ENCODE measurements around the gene NES.

Gene NES

DNA sequence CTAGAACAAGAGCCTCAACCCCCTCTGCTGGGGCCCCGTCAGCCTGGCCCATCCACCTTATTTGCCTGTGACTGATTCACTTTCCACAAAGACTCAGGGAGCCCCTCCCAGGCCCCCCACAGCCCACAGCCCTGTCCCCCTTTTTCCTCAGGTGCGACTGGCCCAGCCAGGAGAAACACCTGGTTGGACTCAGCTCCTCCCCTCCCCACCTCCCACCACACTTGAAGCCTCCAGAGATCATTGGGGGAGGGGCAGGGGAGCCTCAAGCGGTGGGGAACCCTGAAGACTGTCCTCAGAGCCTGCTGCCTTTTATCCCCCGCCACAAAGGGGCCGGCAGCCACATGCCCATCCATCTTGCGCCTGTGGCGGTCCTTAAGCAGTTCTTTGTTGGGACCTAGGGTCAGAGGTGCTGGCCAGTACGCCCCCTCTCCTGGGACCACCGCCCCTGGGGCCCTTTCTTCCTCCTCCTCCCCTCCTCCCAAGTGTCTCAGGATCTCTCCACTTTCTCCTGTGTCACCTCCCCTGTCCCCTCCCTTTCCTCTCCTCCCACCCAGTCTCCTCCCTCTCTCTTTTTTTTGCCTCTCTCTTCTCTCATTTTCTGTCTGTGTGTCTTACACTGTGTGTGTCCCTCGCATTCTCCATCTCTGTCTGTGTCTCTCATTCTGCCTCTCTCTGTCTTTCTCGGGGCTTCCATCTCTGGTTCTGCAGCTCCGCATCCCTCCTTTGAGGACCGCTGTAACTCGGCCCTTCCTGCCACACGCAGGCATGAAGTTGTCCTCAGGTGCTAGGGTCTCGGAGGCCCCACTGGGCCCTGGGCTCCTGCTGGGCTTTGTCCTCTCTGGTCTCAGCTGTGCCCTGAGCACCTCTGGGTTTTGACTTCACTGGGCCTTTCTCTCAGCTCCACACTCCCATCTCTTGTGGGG is 16.0 kb upstream of the NES start:
- TF ChIP-seq YY1 (IDR thresholded peaks at IDR 0.05; ENCODE audit: low read depth) (no peak), EP300 (IDR thresholded peaks at IDR 0.05; ENCODE audit: borderline replicate concordance) (0 out of 2 replicates have a peak, but pooled peaks have one; percentile 24), EGR1 (IDR thresholded peaks at IDR 0.05) (no peak), ZBTB7A (IDR thresholded peaks at IDR 0.05; ENCODE audit: low read depth) (0 out of 2 replicates have a peak, but pooled peaks have one; percentile 61)

- TF ChIP-seq TCF12 (IDR thresholded peaks at IDR 0.05; ENCODE audit: low read depth) (no peak), FOXM1 (IDR thresholded peaks at IDR 0.05; ENCODE audit: borderline replicate concordance, low read depth) (no peak), YY1 (IDR thresholded peaks at IDR 0.05; ENCODE audit: low read depth) (no peak), TEAD4 (IDR thresholded peaks at IDR 0.05) (no peak), REST (IDR thresholded peaks at IDR 0.05; ENCODE audit: low read depth) (no peak), CREB1 (IDR thresholded peaks at IDR 0.05; ENCODE audit: low read depth) (no peak), RAD21 (IDR thresholded peaks at IDR 0.05; ENCODE audit: low read depth) (no peak), EP300 (IDR thresholded peaks at IDR 0.05; ENCODE audit: borderline replicate concordance) (no peak), NFIC (IDR thresholded peaks at IDR 0.05) (no peak), EGR1 (IDR thresholded peaks at IDR 0.05) (no peak), ZBTB7A (IDR thresholded peaks at IDR 0.05; ENCODE audit: low read depth) (no peak), TAF1 (IDR thresholded peaks at IDR 0.05; ENCODE audit: low read depth) (no peak), USF1 (IDR thresholded peaks at IDR 0.05) (no peak), CEBPB (IDR thresholded peaks at IDR 0.05) (no peak), MAX (IDR thresholded peaks at IDR 0.05) (no peak)
Measured at GRCh38 chr1:156692441-156692924, 15.3 kb upstream of the NES start.

DNA sequence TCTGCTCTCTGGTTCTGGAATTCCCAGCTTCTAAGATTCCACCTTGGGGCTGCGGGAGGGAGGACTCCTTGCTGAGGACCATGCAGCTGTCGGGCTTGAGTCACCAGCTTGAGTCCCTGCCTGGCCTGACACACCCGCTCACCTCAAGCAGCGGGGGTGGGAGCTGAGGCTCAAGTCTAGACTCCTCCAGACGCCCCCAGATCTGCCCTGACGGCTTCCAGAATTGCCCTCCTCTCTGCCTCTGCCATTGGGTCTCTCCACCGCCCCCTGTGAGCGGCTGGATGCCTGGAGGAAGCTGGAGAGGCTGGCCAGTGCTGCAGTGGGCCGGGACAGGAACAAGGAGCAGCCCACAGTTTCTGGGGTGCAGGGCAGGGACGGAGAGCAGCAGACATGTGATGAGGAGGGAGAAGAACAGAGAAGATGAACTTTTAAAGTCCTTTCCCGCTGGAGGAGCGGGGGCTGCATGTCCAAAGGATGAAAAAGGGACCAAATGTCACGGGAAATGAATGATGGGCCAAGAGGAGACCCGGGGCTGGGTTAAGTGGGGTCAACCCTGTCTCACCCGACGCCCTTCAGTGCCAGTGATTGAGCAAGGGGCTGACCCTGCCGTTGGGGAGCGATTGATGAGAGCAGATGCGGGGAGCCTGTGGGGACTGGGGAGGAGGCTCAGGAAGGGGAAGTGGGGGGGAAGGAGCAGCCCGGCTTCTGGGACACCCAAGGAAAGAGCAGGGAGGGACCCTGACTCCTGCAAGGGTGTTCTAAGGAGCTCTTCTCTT is 14.6 kb upstream of the NES start:
- TF ChIP-seq EGR1 (IDR thresholded peaks at IDR 0.05) (no peak), USF1 (IDR thresholded peaks at IDR 0.05) (no peak), CEBPB (IDR thresholded peaks at IDR 0.05) (no peak), MAX (IDR thresholded peaks at IDR 0.05) (no peak)

- TF ChIP-seq TEAD4 (IDR thresholded peaks at IDR 0.05) (no peak), CEBPB (IDR thresholded peaks at IDR 0.05) (no peak), ZBTB7A (IDR thresholded peaks at IDR 0.05; ENCODE audit: low read depth) (no peak), EGR1 (IDR thresholded peaks at IDR 0.05) (no peak), NFIC (IDR thresholded peaks at IDR 0.05) (no peak), RAD21 (IDR thresholded peaks at IDR 0.05; ENCODE audit: low read depth) (no peak)
Measured at GRCh38 chr1:156691191-156691590, 14.0 kb upstream of the NES start.

DNA sequence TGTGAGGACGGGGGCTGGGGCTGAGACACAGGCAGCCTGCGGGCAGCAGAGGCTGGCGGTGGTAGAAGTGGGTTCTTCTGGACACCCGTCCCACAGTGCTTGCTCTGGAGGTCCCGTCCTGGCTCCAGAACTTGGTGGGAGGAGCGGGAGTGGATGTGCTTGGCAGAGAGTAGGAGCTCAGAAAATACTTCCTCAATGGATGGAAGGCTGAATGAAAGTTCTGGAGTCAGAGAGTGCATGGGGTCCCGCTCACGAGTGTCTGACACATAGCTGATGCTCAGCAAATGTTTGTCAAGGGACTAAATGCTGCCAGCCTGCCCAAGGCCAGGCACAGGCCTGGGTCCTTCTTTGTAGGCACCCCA is 13.4 kb upstream of the NES start:
- TF ChIP-seq ZBTB7A (IDR thresholded peaks at IDR 0.05; ENCODE audit: low read depth) (no peak), CREB1 (IDR thresholded peaks at IDR 0.05; ENCODE audit: low read depth) (no peak), EP300 (IDR thresholded peaks at IDR 0.05; ENCODE audit: borderline replicate concordance) (no peak), RAD21 (IDR thresholded peaks at IDR 0.05; ENCODE audit: low read depth) (no peak), USF1 (IDR thresholded peaks at IDR 0.05) (no peak), TEAD4 (IDR thresholded peaks at IDR 0.05) (no peak), REST (IDR thresholded peaks at IDR 0.05; ENCODE audit: low read depth) (no peak), EGR1 (IDR thresholded peaks at IDR 0.05) (no peak), TAF1 (IDR thresholded peaks at IDR 0.05; ENCODE audit: low read depth) (no peak), NFIC (IDR thresholded peaks at IDR 0.05) (no peak), TCF12 (IDR thresholded peaks at IDR 0.05; ENCODE audit: low read depth) (no peak), CEBPB (IDR thresholded peaks at IDR 0.05) (no peak), MAX (IDR thresholded peaks at IDR 0.05) (no peak), FOXM1 (IDR thresholded peaks at IDR 0.05; ENCODE audit: borderline replicate concordance, low read depth) (no peak), YY1 (IDR thresholded peaks at IDR 0.05; ENCODE audit: low read depth) (no peak)

Measured in Ishikawa (cell line).